SK-N-SH (cell line): Measurements from ENCODE around the gene MED15. TPM values are rescaled to one million over a fixed set of nuclear protein-coding genes. Genes with fewer than 3 reads are reported as not detected.
"Not testable (repeated sequence)": the region's sequence is repeated elsewhere in the genome, so short reads cannot be mapped to it uniquely, and the experiment has no call there.

Experiments used
- CTCF ChIA-PET: fragments of 300-600, 350-600 bp; formaldehyde crosslinking; extraction: SDS; loops from one replicate; lab custom pipeline; 2021; lab: Yijun Ruan, JAX
- POLR2A ChIA-PET: fragments of 350-600 bp; sonication (Branson Sonifier 250); formaldehyde crosslinking; extraction: SDS; loops from one replicate; lab custom pipeline; 2020; ENCODE audit warnings: antibody characterized with exemption, inconsistent platforms; lab: Yijun Ruan, JAX
- DNase-seq: peaks from one replicate; pipeline ENCODE4 v3.0.0; 2012
- H2AFZ ChIP-seq: fragments of 200-600 bp; sonication (generic); 2 replicates; pipeline ENCODE4 v1.8.1; 2016; ENCODE audit warnings: antibody characterized with exemption, mild to moderate bottlenecking, low read depth
- H3F3A ChIP-seq: fragments of 200-600 bp; sonication (generic); replicated peaks from 2 replicates; pipeline ENCODE3; 2016; ENCODE audit warnings: antibody characterized with exemption, mild to moderate bottlenecking; ENCODE audit not compliant: insufficient read depth
- H3K27ac ChIP-seq, 2 experiments: fragments of 200-500 bp in 1 of 2; fragments of 200-600 bp in 1 of 2; sonication (Bioruptor generic) in 1 of 2; sonication (generic), shearing (Covaris generic) in 1 of 2; 2 replicates each; pipeline versions ENCODE4 v1.5.1 to v1.6.1; 2014 to 2016; ENCODE audit warnings: low read depth in 2 of 2, inconsistent platforms in 1 of 2, low read length in 1 of 2, mild to moderate bottlenecking in 1 of 2, mixed read lengths in 1 of 2
- H3K27me3 ChIP-seq: fragments of 200-600 bp; sonication (generic), shearing (Covaris generic); 2 replicates; pipeline ENCODE4 v1.6.1; 2016; ENCODE audit warnings: mixed run types; ENCODE audit not compliant: insufficient read depth
- H3K36me3 ChIP-seq, 2 experiments: fragments of 200-500 bp in 1 of 2; fragments of 200-600 bp in 1 of 2; sonication (Bioruptor generic) in 1 of 2; sonication (generic) in 1 of 2; replicated peaks in 1 of 2; 2 replicates each; pipeline versions ENCODE3 to v1.5.1; 2014 to 2016; ENCODE audit warnings: low read length in 1 of 2, mild to moderate bottlenecking in 1 of 2; ENCODE audit not compliant: insufficient read depth in 2 of 2, control insufficient read depth in 1 of 2
- H3K4me1 ChIP-seq, 2 experiments: fragments of 200-500 bp in 1 of 2; fragments of 200-600 bp in 1 of 2; sonication (Bioruptor generic) in 1 of 2; sonication (generic), shearing (Covaris generic) in 1 of 2; 2 replicates each; pipeline versions ENCODE4 v1.5.1 to v1.6.1; 2014 to 2016; ENCODE audit warnings: low read depth in 1 of 2, low read length in 1 of 2, mixed run types in 1 of 2; ENCODE audit not compliant: insufficient read depth in 2 of 2, control insufficient read depth in 1 of 2
- H3K4me2 ChIP-seq: fragments of 200-600 bp; sonication (generic), shearing (Covaris generic); 2 replicates; pipeline ENCODE4 v1.6.1; 2017; ENCODE audit warnings: mixed run types
- H3K4me3 ChIP-seq, 2 experiments: fragments of 200-500 bp in 1 of 2; fragments of 200-600 bp in 1 of 2; sonication (Bioruptor generic) in 1 of 2; sonication (generic), shearing (Covaris generic) in 1 of 2; 2 replicates each; pipeline versions ENCODE4 v1.5.1 to v1.8.1; 2014 to 2016; ENCODE audit warnings: low read depth in 2 of 2, inconsistent platforms in 1 of 2, low read length in 1 of 2, mild to moderate bottlenecking in 1 of 2, mixed read lengths in 1 of 2, moderate library complexity in 1 of 2
- H3K79me2 ChIP-seq: fragments of 200-600 bp; sonication (generic); 2 replicates; pipeline ENCODE4 v1.8.1; 2017; ENCODE audit warnings: mild to moderate bottlenecking; ENCODE audit not compliant: insufficient read depth
- H3K9ac ChIP-seq: fragments of 200-600 bp; sonication (generic); 2 replicates; pipeline ENCODE4 v1.6.1; 2017; ENCODE audit warnings: mixed run types
- H3K9me2 ChIP-seq: fragments of 200-600 bp; sonication (generic); 2 replicates; pipeline ENCODE4 v1.6.1; 2017; ENCODE audit warnings: mixed run types
- H3K9me3 ChIP-seq: fragments of 200-600 bp; sonication (generic); 2 replicates; pipeline ENCODE4 v1.6.1; 2017; ENCODE audit warnings: mixed run types, mild to moderate bottlenecking, moderate library complexity
- H4K20me1 ChIP-seq: fragments of 200-600 bp; sonication (generic); 2 replicates; pipeline ENCODE4 v1.6.1; 2017; ENCODE audit warnings: mild to moderate bottlenecking, mixed run types; ENCODE audit not compliant: insufficient read depth
- CHD2 ChIP-seq: fragments of 150-350 bp; IDR thresholded peaks from 2 replicates; pipeline ENCODE4 v1.6.1; 2018; ENCODE audit warnings: low read length; ENCODE audit not compliant: partially characterized antibody
- ELF1 ChIP-seq: IDR thresholded peaks from 2 replicates; pipeline ENCODE4 v1.4.0; 2012
- EZH2phosphoT487 ChIP-seq: fragments of 200-600 bp; sonication (generic); IDR thresholded peaks from 2 replicates; pipeline ENCODE4 v1.6.1; 2017; ENCODE audit warnings: low read depth, mixed run types, mild to moderate bottlenecking, antibody characterized with exemption, moderate library complexity, borderline replicate concordance
- FOSL2 ChIP-seq: IDR thresholded peaks from 2 replicates; pipeline ENCODE4 v1.4.0; 2012; ENCODE audit warnings: low read depth, mild to moderate bottlenecking, moderate library complexity, borderline replicate concordance
- GATA2 ChIP-seq: sonication (generic); formaldehyde crosslinking; IDR thresholded peaks from 2 replicates; pipeline ENCODE4 v1.5.0; 2020; ENCODE audit warnings: mild to moderate bottlenecking, missing genetic modification reagents
- MEF2A ChIP-seq: IDR thresholded peaks from 2 replicates; pipeline ENCODE4 v1.4.0; 2012; ENCODE audit warnings: low read depth, borderline replicate concordance
- NFIC ChIP-seq: IDR thresholded peaks from 2 replicates; pipeline ENCODE4 v1.4.0; 2012; ENCODE audit warnings: borderline replicate concordance
- NRF1 ChIP-seq: IDR thresholded peaks from 2 replicates; pipeline ENCODE4 v1.6.1; 2012; ENCODE audit warnings: low read depth, mild to moderate bottlenecking, low read length
- POLR2AphosphoS5 ChIP-seq: IDR thresholded peaks from 2 replicates; pipeline ENCODE4 v1.6.1; 2012; ENCODE audit warnings: low read depth, low read length
- RAD21 ChIP-seq: IDR thresholded peaks from 2 replicates; pipeline ENCODE4 v1.6.1; 2012; ENCODE audit warnings: mild to moderate bottlenecking, low read length
- RCOR1 ChIP-seq: fragments of 150-350 bp; IDR thresholded peaks from 2 replicates; pipeline ENCODE4 v1.6.1; 2017; ENCODE audit warnings: antibody characterized with exemption, low read length
- RFX5 ChIP-seq: IDR thresholded peaks from 2 replicates; pipeline ENCODE4 v1.6.1; 2012; ENCODE audit warnings: mild to moderate bottlenecking, improper control_type of control experiment, low read length
- SMC3 ChIP-seq: IDR thresholded peaks from 2 replicates; pipeline ENCODE4 v1.6.1; 2012; ENCODE audit warnings: low read depth, low read length, improper control_type of control experiment
- TAF1 ChIP-seq: IDR thresholded peaks from 2 replicates; pipeline ENCODE4 v1.6.1; 2012; ENCODE audit warnings: low read depth, mild to moderate bottlenecking, low read length, moderate library complexity, borderline replicate concordance
- TEAD4 ChIP-seq: IDR thresholded peaks from 2 replicates; pipeline ENCODE4 v1.4.0; 2012; ENCODE audit warnings: mild to moderate bottlenecking, borderline replicate concordance; ENCODE audit not compliant: insufficient read depth
- YY1 ChIP-seq: IDR thresholded peaks from 2 replicates; pipeline ENCODE4 v1.4.0; 2012; ENCODE audit warnings: low read depth, mild to moderate bottlenecking
- WGBS: methylation state at CpG from one replicate; pipeline ENCODE4 v1.1.6; 2017; ENCODE audit warnings: low lambda C conversion rate; 5-methylcytosine and 5-hydroxymethylcytosine counted together
- polyA plus RNA-seq, 3 experiments: library from polyadenylated mRNA; depleted of rRNA; stranded (reverse); fragments of >200 nt; gene quantifications; 2 replicates each; pipeline ENCODE4 v1.2.3, GENCODE V29; 2012
- TF ChIP-seq, protein P1 (sequence below): fragments of 200-600 bp; sonication (generic); IDR thresholded peaks from 2 replicates; pipeline ENCODE4 v1.6.1; 2017; ENCODE audit warnings: antibody characterized with exemption, mild to moderate bottlenecking, moderate library complexity
- TF ChIP-seq, protein P2 (sequence below): fragments of 150-350 bp; IDR thresholded peaks from 2 replicates; pipeline ENCODE4 v1.6.1; 2017; ENCODE audit warnings: antibody characterized with exemption, low read length, low read depth, borderline replicate concordance
- TF ChIP-seq, protein P3 (sequence below): IDR thresholded peaks from 2 replicates; pipeline ENCODE4 v1.6.1; 2012; ENCODE audit warnings: mild to moderate bottlenecking, low read depth, low read length, moderate library complexity
- TF ChIP-seq, protein P4 (sequence below): fragments of 150-350 bp; IDR thresholded peaks from 2 replicates; pipeline ENCODE4 v1.6.1; 2016; ENCODE audit warnings: mild to moderate bottlenecking, low read depth, low read length

Gene MED15
- polyA plus RNA-seq, 1 of the 3 experiments (the other 2 are of a cell fraction) = 45.1 TPM

DNA sequence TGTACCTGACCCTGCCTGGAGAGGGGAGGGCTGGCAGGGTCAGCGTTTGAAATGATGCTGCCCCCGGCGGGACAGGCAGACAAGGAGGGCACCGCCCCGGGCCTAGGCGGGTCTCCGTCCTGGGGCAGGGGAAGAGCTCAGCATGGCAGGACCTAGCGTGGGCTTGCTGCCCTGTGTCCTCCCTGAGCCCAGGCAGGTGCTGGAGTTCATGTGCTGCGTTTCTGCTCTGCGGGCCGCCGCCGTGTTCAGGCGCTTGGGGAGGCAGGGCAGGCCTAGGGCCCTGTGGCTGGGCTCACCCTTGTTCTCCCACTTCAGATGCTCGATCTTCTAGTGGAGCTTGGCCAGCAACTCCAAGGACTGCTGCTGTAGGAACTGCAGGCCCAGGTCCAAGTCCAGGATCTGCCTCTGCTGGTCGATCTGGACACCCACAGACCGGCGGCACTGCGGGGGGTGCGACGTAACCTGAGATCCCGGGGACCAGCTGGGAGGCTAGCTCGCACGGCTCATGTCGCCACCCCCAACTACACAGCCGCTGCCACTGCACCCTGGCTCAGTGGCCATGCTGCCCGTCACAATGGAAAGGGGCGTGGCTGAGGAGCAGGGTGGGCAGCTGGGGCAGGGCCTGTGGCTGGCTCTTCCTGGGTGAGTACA, 84.4 kb downstream of the MED15 start:
- H3K4me1 ChIP-seq = peaks cover 0 to 5% of the 10 kb centered on the region in 2 experiments; a peak in 1 of 4 replicates
- H2AFZ ChIP-seq = no peak overlapping the region
- POLR2A ChIA-PET = no interaction called here
- no peaks in the 10 kb centered on the region for H3K79me2 ChIP-seq
- no peaks in the 10 kb centered on the region for H3K9me2 ChIP-seq
- H3K4me3 ChIP-seq = no peak overlapping the region
- no peak for DNase-seq
- no peak overlapping the region for H3K4me2 ChIP-seq
- no peak overlapping the region for H3K9ac ChIP-seq
- CTCF ChIA-PET = interaction anchor here (1.0 to 2.2 kb wide), 3 partner anchors 11 to 27 kb away, joined by 3 to 12 read pairs (median 10); no protein-coding TSS in a partner anchor
- TF ChIP-seq MEF2A (no peak), ELF1 (no peak), NFIC (no peak), POLR2AphosphoS5 (no peak), GATA2 (CRISPR knock-in tag) (no peak), RFX5 (no peak), FOSL2 (no peak), YY1 (no peak), TAF1 (no peak), RAD21 (no peak), NRF1 (no peak), TEAD4 (no peak), RCOR1 (no peak), EZH2phosphoT487 (no peak), CHD2 (no peak), SMC3 (no peak)
- TF ChIP-seq, protein P1, sequence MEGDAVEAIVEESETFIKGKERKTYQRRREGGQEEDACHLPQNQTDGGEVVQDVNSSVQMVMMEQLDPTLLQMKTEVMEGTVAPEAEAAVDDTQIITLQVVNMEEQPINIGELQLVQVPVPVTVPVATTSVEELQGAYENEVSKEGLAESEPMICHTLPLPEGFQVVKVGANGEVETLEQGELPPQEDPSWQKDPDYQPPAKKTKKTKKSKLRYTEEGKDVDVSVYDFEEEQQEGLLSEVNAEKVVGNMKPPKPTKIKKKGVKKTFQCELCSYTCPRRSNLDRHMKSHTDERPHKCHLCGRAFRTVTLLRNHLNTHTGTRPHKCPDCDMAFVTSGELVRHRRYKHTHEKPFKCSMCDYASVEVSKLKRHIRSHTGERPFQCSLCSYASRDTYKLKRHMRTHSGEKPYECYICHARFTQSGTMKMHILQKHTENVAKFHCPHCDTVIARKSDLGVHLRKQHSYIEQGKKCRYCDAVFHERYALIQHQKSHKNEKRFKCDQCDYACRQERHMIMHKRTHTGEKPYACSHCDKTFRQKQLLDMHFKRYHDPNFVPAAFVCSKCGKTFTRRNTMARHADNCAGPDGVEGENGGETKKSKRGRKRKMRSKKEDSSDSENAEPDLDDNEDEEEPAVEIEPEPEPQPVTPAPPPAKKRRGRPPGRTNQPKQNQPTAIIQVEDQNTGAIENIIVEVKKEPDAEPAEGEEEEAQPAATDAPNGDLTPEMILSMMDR = no peak
- TF ChIP-seq, protein P2, sequence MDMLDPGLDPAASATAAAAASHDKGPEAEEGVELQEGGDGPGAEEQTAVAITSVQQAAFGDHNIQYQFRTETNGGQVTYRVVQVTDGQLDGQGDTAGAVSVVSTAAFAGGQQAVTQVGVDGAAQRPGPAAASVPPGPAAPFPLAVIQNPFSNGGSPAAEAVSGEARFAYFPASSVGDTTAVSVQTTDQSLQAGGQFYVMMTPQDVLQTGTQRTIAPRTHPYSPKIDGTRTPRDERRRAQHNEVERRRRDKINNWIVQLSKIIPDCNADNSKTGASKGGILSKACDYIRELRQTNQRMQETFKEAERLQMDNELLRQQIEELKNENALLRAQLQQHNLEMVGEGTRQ = no peak
- TF ChIP-seq, protein P3, sequence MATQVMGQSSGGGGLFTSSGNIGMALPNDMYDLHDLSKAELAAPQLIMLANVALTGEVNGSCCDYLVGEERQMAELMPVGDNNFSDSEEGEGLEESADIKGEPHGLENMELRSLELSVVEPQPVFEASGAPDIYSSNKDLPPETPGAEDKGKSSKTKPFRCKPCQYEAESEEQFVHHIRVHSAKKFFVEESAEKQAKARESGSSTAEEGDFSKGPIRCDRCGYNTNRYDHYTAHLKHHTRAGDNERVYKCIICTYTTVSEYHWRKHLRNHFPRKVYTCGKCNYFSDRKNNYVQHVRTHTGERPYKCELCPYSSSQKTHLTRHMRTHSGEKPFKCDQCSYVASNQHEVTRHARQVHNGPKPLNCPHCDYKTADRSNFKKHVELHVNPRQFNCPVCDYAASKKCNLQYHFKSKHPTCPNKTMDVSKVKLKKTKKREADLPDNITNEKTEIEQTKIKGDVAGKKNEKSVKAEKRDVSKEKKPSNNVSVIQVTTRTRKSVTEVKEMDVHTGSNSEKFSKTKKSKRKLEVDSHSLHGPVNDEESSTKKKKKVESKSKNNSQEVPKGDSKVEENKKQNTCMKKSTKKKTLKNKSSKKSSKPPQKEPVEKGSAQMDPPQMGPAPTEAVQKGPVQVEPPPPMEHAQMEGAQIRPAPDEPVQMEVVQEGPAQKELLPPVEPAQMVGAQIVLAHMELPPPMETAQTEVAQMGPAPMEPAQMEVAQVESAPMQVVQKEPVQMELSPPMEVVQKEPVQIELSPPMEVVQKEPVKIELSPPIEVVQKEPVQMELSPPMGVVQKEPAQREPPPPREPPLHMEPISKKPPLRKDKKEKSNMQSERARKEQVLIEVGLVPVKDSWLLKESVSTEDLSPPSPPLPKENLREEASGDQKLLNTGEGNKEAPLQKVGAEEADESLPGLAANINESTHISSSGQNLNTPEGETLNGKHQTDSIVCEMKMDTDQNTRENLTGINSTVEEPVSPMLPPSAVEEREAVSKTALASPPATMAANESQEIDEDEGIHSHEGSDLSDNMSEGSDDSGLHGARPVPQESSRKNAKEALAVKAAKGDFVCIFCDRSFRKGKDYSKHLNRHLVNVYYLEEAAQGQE = no peak
- TF ChIP-seq, protein P4, sequence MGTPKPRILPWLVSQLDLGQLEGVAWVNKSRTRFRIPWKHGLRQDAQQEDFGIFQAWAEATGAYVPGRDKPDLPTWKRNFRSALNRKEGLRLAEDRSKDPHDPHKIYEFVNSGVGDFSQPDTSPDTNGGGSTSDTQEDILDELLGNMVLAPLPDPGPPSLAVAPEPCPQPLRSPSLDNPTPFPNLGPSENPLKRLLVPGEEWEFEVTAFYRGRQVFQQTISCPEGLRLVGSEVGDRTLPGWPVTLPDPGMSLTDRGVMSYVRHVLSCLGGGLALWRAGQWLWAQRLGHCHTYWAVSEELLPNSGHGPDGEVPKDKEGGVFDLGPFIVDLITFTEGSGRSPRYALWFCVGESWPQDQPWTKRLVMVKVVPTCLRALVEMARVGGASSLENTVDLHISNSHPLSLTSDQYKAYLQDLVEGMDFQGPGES = no peak
- 87% methylated on average over 8 of the region's 28 CpGs for WGBS
- no peaks in the 10 kb centered on the region for H3K9me3 ChIP-seq
- peaks cover 0 to 12% of the 10 kb centered on the region in 2 experiments for H3K36me3 ChIP-seq
- no peaks in the 10 kb centered on the region for H3F3A ChIP-seq
- peaks cover 4% of the 10 kb centered on the region; the same call in 1 of the 2 replicates for H4K20me1 ChIP-seq
- no peak overlapping the region for H3K27ac ChIP-seq
- H3K27me3 ChIP-seq = no peaks in the 10 kb centered on the region

DNA sequence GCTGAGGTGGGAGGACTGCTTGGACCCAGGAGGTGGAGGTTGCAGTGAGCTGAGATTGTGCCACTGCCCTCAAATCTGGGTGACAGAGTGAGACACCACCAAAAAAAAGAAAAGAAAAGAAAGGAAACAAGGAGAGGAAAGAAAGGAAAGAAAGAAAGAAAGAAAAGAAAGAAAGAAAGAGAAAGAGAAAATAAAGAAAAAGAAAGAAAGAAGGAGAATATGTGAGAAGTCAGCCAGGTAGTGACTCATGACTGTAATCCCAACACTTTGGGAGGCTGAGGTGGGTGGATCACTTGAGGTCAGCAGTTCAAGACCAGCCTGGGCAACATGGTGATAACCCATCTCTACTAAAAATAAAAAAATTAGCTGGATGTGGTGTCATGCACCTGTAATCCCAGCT, 86.6 kb downstream of the MED15 start:
- H3K9me3 ChIP-seq, H3K4me2 ChIP-seq, H3K4me3 ChIP-seq, H3K9me2 ChIP-seq, H3K79me2 ChIP-seq, DNase-seq, H3K9ac ChIP-seq, POLR2A ChIA-PET, H2AFZ ChIP-seq, H3K36me3 ChIP-seq, CTCF ChIA-PET, H3K27me3 ChIP-seq, H3K27ac ChIP-seq, H3K4me1 ChIP-seq, H3F3A ChIP-seq, H4K20me1 ChIP-seq: not testable (repeated sequence)
